Neutrophil (primary cell): ENCODE data around the gene AIG1.

Experiments used
- H3K27ac ChIP-seq: fragments of 200-600 bp; sonication (generic); 2 replicates; pipeline ENCODE4 v1.5.1; 2016; ENCODE audit warnings: mild to moderate bottlenecking, moderate library complexity
- H3K27me3 ChIP-seq: fragments of 200-600 bp; sonication (generic); 2 replicates; pipeline ENCODE4 v1.6.0; 2016; ENCODE audit warnings: mild to moderate bottlenecking
- H3K36me3 ChIP-seq: fragments of 200-600 bp; sonication (generic); 2 replicates; pipeline ENCODE4 v1.5.1; 2017
- H3K4me1 ChIP-seq, 2 experiments: fragments of 200-600 bp in 1 of 2; sonication (generic) in 1 of 2; 1 replicate in 1 of 2; 2 replicates in 1 of 2; pipeline versions ENCODE4 v1.5.1 to v1.6.1; 2013 to 2016; ENCODE audit warnings: low read depth in 1 of 2, low read length in 1 of 2, mild to moderate bottlenecking in 1 of 2, moderate library complexity in 1 of 2; ENCODE audit not compliant: control insufficient read depth in 1 of 2, insufficient read depth in 1 of 2
- H3K4me3 ChIP-seq, 2 experiments: fragments of 200-600 bp in 1 of 2; sonication (generic) in 1 of 2; 1 replicate in 1 of 2; 2 replicates in 1 of 2; pipeline ENCODE4 v1.5.1; 2013 to 2016; ENCODE audit warnings: low read depth in 1 of 2, low read length in 1 of 2, mild to moderate bottlenecking in 1 of 2, moderate library complexity in 1 of 2
- H3K9me3 ChIP-seq: fragments of 200-600 bp; sonication (generic); 2 replicates; pipeline ENCODE4 v1.5.1; 2016
- CTCF ChIP-seq: fragments of 200-600 bp; sonication (generic); IDR thresholded peaks from 2 replicates; pipeline ENCODE4 v1.5.1; 2016; ENCODE audit warnings: antibody characterized with exemption

The AIG1 gene

GRCh38 chr6:143050509-143050908 lies 10.2 kb upstream of the AIG1 start:
- TF ChIP-seq CTCF: no peak
- Histone ChIP-seq H3K36me3 (no peaks in the 10 kb centered on the region), H3K27ac (no peak overlapping the region), H3K4me1 (no peaks in the 10 kb centered on the region), H3K27me3 (no peaks in the 10 kb centered on the region), H3K4me3 (no peak overlapping the region), H3K9me3 (no peaks in the 10 kb centered on the region)

GRCh38 chr6:143052282-143052681 lies 8.4 kb upstream of the AIG1 start:
- no peak for TF ChIP-seq CTCF
- Histone ChIP-seq H3K4me1 (no peaks in the 10 kb centered on the region), H3K36me3 (no peaks in the 10 kb centered on the region), H3K4me3 (no peak overlapping the region), H3K27me3 (no peaks in the 10 kb centered on the region), H3K9me3 (no peaks in the 10 kb centered on the region), H3K27ac (no peak overlapping the region)

GRCh38 chr6:143053856-143054255 lies 6.8 kb upstream of the AIG1 start:
- Histone ChIP-seq H3K4me1 (no peaks in the 10 kb centered on the region), H3K36me3 (no peaks in the 10 kb centered on the region), H3K4me3 (no peak overlapping the region), H3K9me3 (no peaks in the 10 kb centered on the region), H3K27ac (no peak overlapping the region), H3K27me3 (no peaks in the 10 kb centered on the region)
- TF ChIP-seq CTCF: no peak

GRCh38 chr6:143054329-143054728 lies 6.4 kb upstream of the AIG1 start:
- Histone ChIP-seq H3K4me1 (peaks cover 0 to 5% of the 10 kb centered on the region in 2 experiments), H3K27ac (no peak overlapping the region)

GRCh38 chr6:143055213-143055612 lies 5.5 kb upstream of the AIG1 start:
- no peaks in the 10 kb centered on the region for H3K27me3 ChIP-seq
- no peak overlapping the region for H3K27ac ChIP-seq
- no peaks in the 10 kb centered on the region for H3K36me3 ChIP-seq
- no peaks in the 10 kb centered on the region for H3K9me3 ChIP-seq
- no peak for TF ChIP-seq CTCF
- peaks cover 6 to 11% of the 10 kb centered on the region in 2 experiments for H3K4me1 ChIP-seq
- no peak overlapping the region for H3K4me3 ChIP-seq

More at GRCh38 chr6:143054329-143054728, 6.4 kb upstream of the AIG1 start:
- no peaks in the 10 kb centered on the region for H3K27me3 ChIP-seq
- no peak for TF ChIP-seq CTCF
- no peak overlapping the region for H3K4me3 ChIP-seq
- H3K36me3 ChIP-seq: no peaks in the 10 kb centered on the region
- no peaks in the 10 kb centered on the region for H3K9me3 ChIP-seq

GRCh38 chr6:143055891-143056290 lies 4.8 kb upstream of the AIG1 start:
- H3K4me3 ChIP-seq: no peak overlapping the region
- H3K27ac ChIP-seq: no peak overlapping the region
- no peaks in the 10 kb centered on the region for H3K27me3 ChIP-seq
- peaks cover 7 to 11% of the 10 kb centered on the region in 2 experiments for H3K4me1 ChIP-seq
- no peaks in the 10 kb centered on the region for H3K36me3 ChIP-seq
- no peaks in the 10 kb centered on the region for H3K9me3 ChIP-seq
- TF ChIP-seq CTCF: no peak
